BJ (cell line): ENCODE results near the gene NUP153. TPM values are rescaled to one million over a fixed set of nuclear protein-coding genes. Genes with fewer than 3 reads are reported as not detected.

Experiments used
- CTCF ChIA-PET: fragments of 350-600 bp; formaldehyde crosslinking; extraction: SDS; loops from one replicate; lab custom pipeline; 2021; ENCODE audit warnings: antibody characterized with exemption, inconsistent platforms; lab: Yijun Ruan, JAX
- POLR2A ChIA-PET: fragments of 300-600 bp; sonication (Branson Sonifier 250); formaldehyde crosslinking; extraction: SDS; loops from one replicate; lab custom pipeline; 2021; ENCODE audit warnings: antibody characterized with exemption; lab: Charles Lee
- DNase-seq: peaks from one replicate; pipeline ENCODE4 v3.0.0-alpha.2; 2011; ENCODE audit warnings: low read depth
- H3K27me3 ChIP-seq: 2 replicates; pipeline ENCODE4 v1.6.0; 2011; ENCODE audit warnings: low read length; ENCODE audit not compliant: control insufficient read depth, insufficient read depth
- H3K36me3 ChIP-seq: 2 replicates; pipeline ENCODE4 v1.5.1; 2011; ENCODE audit warnings: low read length; ENCODE audit not compliant: control insufficient read depth, insufficient read depth
- H3K4me3 ChIP-seq: 2 replicates; pipeline ENCODE4 v1.5.1; 2011; ENCODE audit warnings: low read depth, mild to moderate bottlenecking, control low read depth, low read length
- polyA plus RNA-seq: library from polyadenylated mRNA; depleted of rRNA; stranded (reverse); fragments of >200 nt; gene quantifications from 2 replicates; pipeline ENCODE4 v1.2.3, GENCODE V29; 2011
- TF ChIP-seq, protein P1 (sequence below): IDR thresholded peaks from 2 replicates; pipeline ENCODE4 v1.5.1; 2011; ENCODE audit warnings: low read depth, mild to moderate bottlenecking, control low read depth, inconsistent platforms, low read length, moderate library complexity; ENCODE audit not compliant: insufficient read depth

The NUP153 gene
- polyA plus RNA-seq, 1 experiment = 15.6 TPM

DNA sequence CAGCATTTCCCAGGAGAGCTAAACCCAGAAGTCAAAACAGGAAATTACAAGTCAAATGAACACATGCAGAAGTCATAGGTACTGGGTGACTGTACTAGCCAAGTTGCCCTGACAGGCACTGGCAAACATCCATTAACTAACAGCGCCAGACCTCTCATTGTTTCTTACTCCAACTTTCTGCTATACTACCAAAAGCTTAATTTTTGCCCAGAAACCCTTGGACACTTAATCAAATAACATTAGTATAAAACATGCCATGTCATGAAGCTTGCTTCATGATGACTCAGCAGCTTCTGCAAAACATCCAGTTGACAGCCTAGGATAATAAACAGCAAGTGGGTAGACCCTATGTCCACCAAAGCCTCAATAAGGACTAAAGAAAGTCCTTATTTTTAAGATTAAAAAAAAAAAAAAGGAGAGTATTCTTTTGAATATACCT lies 3.5 kb downstream of the NUP153 start:
- H3K27me3 ChIP-seq = no peaks in the 10 kb centered on the region
- no peak for DNase-seq
- POLR2A ChIA-PET = interaction anchor here (0.7 kb wide), 1 partner anchor 11 kb away, joined by 6 read pairs; no protein-coding TSS in a partner anchor
- no peak overlapping the region for H3K4me3 ChIP-seq
- TF ChIP-seq, protein P1, sequence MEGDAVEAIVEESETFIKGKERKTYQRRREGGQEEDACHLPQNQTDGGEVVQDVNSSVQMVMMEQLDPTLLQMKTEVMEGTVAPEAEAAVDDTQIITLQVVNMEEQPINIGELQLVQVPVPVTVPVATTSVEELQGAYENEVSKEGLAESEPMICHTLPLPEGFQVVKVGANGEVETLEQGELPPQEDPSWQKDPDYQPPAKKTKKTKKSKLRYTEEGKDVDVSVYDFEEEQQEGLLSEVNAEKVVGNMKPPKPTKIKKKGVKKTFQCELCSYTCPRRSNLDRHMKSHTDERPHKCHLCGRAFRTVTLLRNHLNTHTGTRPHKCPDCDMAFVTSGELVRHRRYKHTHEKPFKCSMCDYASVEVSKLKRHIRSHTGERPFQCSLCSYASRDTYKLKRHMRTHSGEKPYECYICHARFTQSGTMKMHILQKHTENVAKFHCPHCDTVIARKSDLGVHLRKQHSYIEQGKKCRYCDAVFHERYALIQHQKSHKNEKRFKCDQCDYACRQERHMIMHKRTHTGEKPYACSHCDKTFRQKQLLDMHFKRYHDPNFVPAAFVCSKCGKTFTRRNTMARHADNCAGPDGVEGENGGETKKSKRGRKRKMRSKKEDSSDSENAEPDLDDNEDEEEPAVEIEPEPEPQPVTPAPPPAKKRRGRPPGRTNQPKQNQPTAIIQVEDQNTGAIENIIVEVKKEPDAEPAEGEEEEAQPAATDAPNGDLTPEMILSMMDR = no peak
- no peaks in the 10 kb centered on the region for H3K36me3 ChIP-seq
- CTCF ChIA-PET = interaction anchor here (2.3 kb wide), 1 partner anchor 9 kb away, joined by 5 read pairs; no protein-coding TSS in a partner anchor

DNA sequence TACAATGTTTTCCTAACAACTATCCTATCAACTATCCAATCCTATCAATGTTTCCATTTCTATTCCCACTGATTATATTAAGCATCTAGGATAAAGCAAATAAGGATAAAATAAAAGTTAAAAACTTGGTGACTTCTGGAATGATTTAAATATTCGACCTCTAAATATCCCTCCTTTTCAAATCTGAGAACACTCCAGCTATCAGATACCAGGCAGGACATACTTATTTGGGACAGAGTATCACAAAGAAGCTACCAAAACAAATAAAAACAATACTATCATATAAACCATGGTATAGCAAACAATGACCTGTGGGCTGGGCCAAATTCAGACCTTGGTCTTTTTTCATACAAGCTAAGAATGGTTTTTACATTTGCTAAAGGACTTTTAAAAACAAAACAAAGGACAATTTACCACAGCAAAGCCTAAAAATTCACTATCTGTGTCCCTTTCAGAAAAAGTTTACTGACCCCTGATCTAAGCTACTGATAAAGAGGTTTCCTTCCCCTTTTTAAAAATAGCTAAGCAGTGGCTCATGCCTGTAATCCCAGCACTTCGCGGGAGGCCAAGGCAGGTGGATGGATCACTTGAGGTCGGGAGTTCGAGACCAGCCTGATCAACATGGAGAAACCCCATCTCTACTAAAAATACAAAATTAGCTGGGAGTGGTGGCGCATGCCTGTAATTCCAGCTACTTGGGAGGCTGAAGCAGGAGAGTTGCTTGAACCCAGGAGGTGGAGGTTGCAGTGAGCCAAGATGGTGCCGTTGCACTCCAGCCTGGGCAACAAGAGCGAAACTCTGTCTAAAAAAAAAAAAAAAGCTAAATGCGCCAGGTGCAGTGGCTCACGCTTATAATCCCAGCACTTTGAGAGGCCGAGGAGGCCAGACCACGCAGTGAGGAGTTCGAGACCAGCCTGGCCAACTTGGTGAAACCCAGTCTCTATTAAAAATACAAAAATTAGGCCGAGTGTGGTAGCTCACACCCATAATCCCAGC lies 6.0 kb downstream of the NUP153 start:
- TF ChIP-seq, protein P1 = no peak
- H3K4me3 ChIP-seq = no peak overlapping the region
- H3K27me3 ChIP-seq = no peaks in the 10 kb centered on the region
- ChIA-PET CTCF (interaction anchor here (0.7 to 2.3 kb wide), 3 partner anchors 7 to 104 kb away, joined by 3 to 5 read pairs (median 3); no protein-coding TSS in a partner anchor), POLR2A (interaction anchor here (0.5 kb wide), 1 partner anchor 632 kb away, joined by 3 read pairs; no protein-coding TSS in a partner anchor)
- H3K36me3 ChIP-seq = no peaks in the 10 kb centered on the region
- no peak for DNase-seq

DNA sequence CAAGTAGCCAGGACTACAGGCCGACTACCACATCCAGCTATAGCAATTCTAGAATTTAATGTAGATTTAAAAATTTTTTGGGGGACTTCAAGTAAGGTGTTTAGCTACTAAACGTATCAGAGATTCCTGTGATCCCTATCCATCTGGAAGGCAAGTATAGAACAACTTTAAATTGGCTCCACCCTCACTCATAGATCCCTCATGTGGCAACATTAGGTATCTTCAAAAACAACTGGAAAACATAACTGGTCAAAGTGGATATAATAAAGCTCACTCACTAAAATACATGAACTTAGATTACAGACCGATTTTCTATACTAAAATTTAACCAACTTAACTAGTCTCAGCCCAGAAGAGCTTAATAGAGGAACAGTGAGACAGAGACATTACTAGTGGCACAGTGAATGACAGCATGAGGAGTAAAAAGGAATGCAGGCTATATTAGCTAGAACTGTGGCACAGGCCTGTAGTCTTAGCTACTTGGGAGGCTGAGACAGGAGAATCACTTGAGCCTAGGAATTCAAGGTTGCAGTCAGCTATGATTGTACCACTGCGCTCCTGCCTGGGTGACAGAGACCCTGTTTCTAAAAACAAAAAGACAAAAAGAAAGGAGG lies 14.7 kb downstream of the NUP153 start:
- no peak overlapping the region for H3K4me3 ChIP-seq
- no peaks in the 10 kb centered on the region for H3K27me3 ChIP-seq
- ChIA-PET CTCF (interaction anchor here (0.7 to 1.3 kb wide), 2 partner anchors 25 to 535 kb away, joined by 3 to 4 read pairs; no protein-coding TSS in a partner anchor), POLR2A (interaction anchor here (0.6 kb wide), 1 partner anchor 11 kb away, joined by 6 read pairs; no protein-coding TSS in a partner anchor)
- TF ChIP-seq, protein P1 = no peak
- no peak for DNase-seq
- no peaks in the 10 kb centered on the region for H3K36me3 ChIP-seq

DNA sequence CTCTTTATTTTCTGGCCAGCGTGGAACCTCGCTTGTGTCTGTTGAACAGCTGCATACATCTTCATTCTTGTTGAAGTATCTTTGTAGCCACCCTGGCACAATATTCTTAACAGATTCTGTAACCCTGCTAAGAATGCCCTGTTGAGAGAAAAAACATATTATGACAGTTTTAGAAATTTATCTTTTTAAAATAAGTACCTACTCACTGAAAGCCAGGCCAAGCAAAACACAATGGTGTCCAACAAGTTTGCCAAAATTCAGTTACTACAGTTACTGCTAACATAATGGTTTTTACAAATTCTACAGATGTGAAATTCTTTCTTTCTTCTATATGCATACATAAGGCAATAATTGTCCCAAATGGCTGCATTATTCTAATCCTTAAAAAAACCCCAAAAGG lies 18.2 kb downstream of the NUP153 start:
- ChIA-PET POLR2A (no interaction called here), CTCF (no interaction called here)
- Histone ChIP-seq H3K36me3 (no peaks in the 10 kb centered on the region), H3K27me3 (no peaks in the 10 kb centered on the region), H3K4me3 (no peak overlapping the region)
- no peak for DNase-seq
- TF ChIP-seq, protein P1 = no peak
